GM21381 (cell line): ENCODE data around the gene MDP1.
"Not testable (repeated sequence)": the region's sequence is repeated elsewhere in the genome, so short reads cannot be mapped to it uniquely, and the experiment has no call there.

Experiments used
- ATAC-seq: cut with Tn5 transposase; IDR thresholded peaks from one replicate; pipeline ENCODE4 v1.9.1; 2021; ENCODE audit warnings: mild to moderate bottlenecking, moderate library complexity; ENCODE audit not compliant: unreplicated experiment

MDP1 gene

GRCh38 chr14:24232121-24232644, 16.3 kb upstream of the MDP1 start, which contains the start of gene NEDD8:
NEDD8 (minus strand) TSS chr14:24232367; CDS start chr14:24232267, 100 bp downstream.
- peak; percentile 69 for ATAC-seq

- ATAC-seq: peak; percentile 15
Measured at GRCh38 chr14:24231263-24232120, 15.6 kb upstream of the MDP1 start.

GRCh38 chr14:24228902-24229301, 13.0 kb upstream of the MDP1 start:
- no peak for ATAC-seq

- no peak for ATAC-seq
Measured at GRCh38 chr14:24226473-24226872, 10.6 kb upstream of the MDP1 start.

- ATAC-seq: no peak
Measured at GRCh38 chr14:24224618-24225071, 8.8 kb upstream of the MDP1 start.

GRCh38 chr14:24222987-24223386, 7.1 kb upstream of the MDP1 start:
- ATAC-seq: not testable (repeated sequence)

GRCh38 chr14:24219521-24219920, 3.7 kb upstream of the MDP1 start:
- ATAC-seq: no peak

GRCh38 chr14:24219080-24219479, 3.2 kb upstream of the MDP1 start:
- no peak for ATAC-seq

- not testable (repeated sequence) for ATAC-seq
Measured at GRCh38 chr14:24216876-24217275, 1.0 kb upstream of the MDP1 start.

GRCh38 chr14:24216345-24216699, 456 bp upstream of the MDP1 start:
- no peak for ATAC-seq

GRCh38 chr14:24213866-24214662, 1.8 kb downstream of the MDP1 start:
- ATAC-seq: no peak

GRCh38 chr14:24212924-24213865, 2.7 kb downstream of the MDP1 start, which contains the start of gene CHMP4A:
CHMP4A (minus strand) TSS chr14:24213488; CDS start chr14:24213439, 49 bp downstream.
- peak; percentile 80 for ATAC-seq

- no peak for ATAC-seq
Measured at GRCh38 chr14:24211311-24211710, 4.6 kb downstream of the MDP1 start.

GRCh38 chr14:24207625-24208024, 8.2 kb downstream of the MDP1 start:
- no peak for ATAC-seq

- no peak for ATAC-seq
Measured at GRCh38 chr14:24207104-24207551, 8.7 kb downstream of the MDP1 start.

GRCh38 chr14:24206260-24207103, 9.4 kb downstream of the MDP1 start:
- ATAC-seq: no peak

GRCh38 chr14:24204163-24205146, 11.4 kb downstream of the MDP1 start:
- ATAC-seq: no peak

- not testable (repeated sequence) for ATAC-seq
Measured at GRCh38 chr14:24203249-24203886, 12.5 kb downstream of the MDP1 start.
